GM12878 (cell line): ENCODE results near the gene OPN4. TPM values are rescaled to one million over a fixed set of nuclear protein-coding genes. Genes with fewer than 3 reads are reported as not detected.

Source experiments
- ATAC-seq: fragments of 200-7000 bp; cut with Tn5 transposase; 3 replicates; pipeline ENCODE4 v1.9.1; 2020; ENCODE audit warnings: mild to moderate bottlenecking, moderate library complexity
- BruUV-seq: library from RNA; stranded (reverse); fragments of 400-500 nt; replicated peaks from 2 replicates; lab custom pipeline; 2021; lab: Mats Ljungman, UMichigan
- CTCF ChIA-PET: fragments of 300-600 bp; sonication (Branson Sonifier 250); formaldehyde crosslinking; extraction: SDS; loops from one replicate; lab custom pipeline; 2021; ENCODE audit warnings: inconsistent platforms; lab: Yijun Ruan, JAX
- POLR2A ChIA-PET: fragments of 350-600 bp; formaldehyde crosslinking; extraction: SDS; loops from one replicate; lab custom pipeline; 2021; ENCODE audit warnings: inconsistent platforms; lab: Charles Lee
- RAD21 ChIA-PET: fragments of 300-600 bp; sonication (Branson Sonifier 250); formaldehyde crosslinking; loops from one replicate; lab custom pipeline; 2023; ENCODE audit warnings: antibody characterized with exemption; ENCODE audit not compliant: unreplicated experiment; lab: Charles Lee
- SMC1A ChIA-PET: fragments of 300-600 bp; sonication (Branson Sonifier 250); formaldehyde crosslinking; loops from one replicate; lab custom pipeline; 2023; ENCODE audit not compliant: unreplicated experiment, uncharacterized antibody; lab: Charles Lee
- DNase-seq: peaks from one replicate; pipeline ENCODE4 v3.0.0-alpha.2; 2011; ENCODE audit warnings: low read depth, low spot score
- FAIRE-seq: peaks from 3 replicates; lab custom pipeline; 2011; peaks lifted over from hg19 to GRCh38; lab: Jason Lieb, UNC
- H2AFZ ChIP-seq: 2 replicates; pipeline ENCODE4 v1.6.0; 2011; ENCODE audit warnings: low read depth, low read length, control low read depth; ENCODE audit not compliant: control insufficient read depth
- H3K27ac ChIP-seq: 2 replicates; pipeline ENCODE4 v1.5.1; 2011; ENCODE audit warnings: control low read depth; ENCODE audit not compliant: control insufficient read depth, insufficient read depth
- H3K27me3 ChIP-seq, 2 experiments: replicated peaks in 1 of 2; 2 replicates each; pipeline versions ENCODE4 v1.6.0 to v1.6.1; 2011; ENCODE audit warnings: low read length in 1 of 2; ENCODE audit not compliant: control insufficient read depth in 2 of 2, insufficient read depth in 2 of 2
- H3K36me3 ChIP-seq, 2 experiments: 2 replicates each; pipeline ENCODE4 v1.5.1; 2011; ENCODE audit warnings: low read length in 1 of 2; ENCODE audit not compliant: control insufficient read depth in 2 of 2, insufficient read depth in 2 of 2
- H3K4me1 ChIP-seq: 2 replicates; pipeline ENCODE4 v1.6.1; 2011; ENCODE audit warnings: mild to moderate bottlenecking, low read length, moderate library complexity, mixed read lengths; ENCODE audit not compliant: control insufficient read depth, insufficient read depth
- H3K4me2 ChIP-seq: 2 replicates; pipeline ENCODE4 v1.6.0; 2011; ENCODE audit warnings: control low read depth; ENCODE audit not compliant: control insufficient read depth, insufficient read depth
- H3K4me3 ChIP-seq: fragments of 200-600 bp; sonication (generic); 2 replicates; pipeline ENCODE4 v1.5.1; 2016
- H3K79me2 ChIP-seq: 2 replicates; pipeline ENCODE4 v1.6.0; 2011; ENCODE audit warnings: low read length; ENCODE audit not compliant: control insufficient read depth, insufficient read depth
- H3K9ac ChIP-seq: 2 replicates; pipeline ENCODE4 v1.8.0; 2011; ENCODE audit warnings: low read length, control low read depth, mixed read lengths; ENCODE audit not compliant: control insufficient read depth, insufficient read depth
- H3K9me3 ChIP-seq: replicated peaks from 3 replicates; pipeline ENCODE4 v1.5.1; 2011; ENCODE audit warnings: mild to moderate bottlenecking, low read length; ENCODE audit not compliant: control insufficient read depth, insufficient read depth
- H4K20me1 ChIP-seq: 2 replicates; pipeline ENCODE4 v1.6.0; 2011; ENCODE audit not compliant: control insufficient read depth, insufficient read depth
- NFIC ChIP-seq: IDR thresholded peaks from 2 replicates; pipeline ENCODE4 v1.6.1; 2012; ENCODE audit warnings: low read depth, mild to moderate bottlenecking, inconsistent platforms, low read length, moderate library complexity
- TAF1 ChIP-seq: IDR thresholded peaks from 2 replicates; pipeline ENCODE4 v1.6.1; 2011; ENCODE audit warnings: mild to moderate bottlenecking, low read depth, low read length, borderline replicate concordance
- WGBS: methylation state at CpG from one replicate; pipeline ENCODE4 v1.1.6; 2016; ENCODE audit warnings: low lambda C conversion rate; ENCODE audit not compliant: insufficient replicate concordance, insufficient coverage; ENCODE audit errors: missing lambda C conversion rate; 5-methylcytosine and 5-hydroxymethylcytosine counted together
- in situ Hi-C: fragments of 300-500 bp; cut with MboI; formaldehyde crosslinking; loops from 9 replicates; pipeline ENCODE4 v1.14.3; 2018; ENCODE audit warnings: mixed read lengths
- intact Hi-C: fragments of 100-400 bp; cut with micrococcal nuclease; formaldehyde crosslinking; loops from one replicate; pipeline ENCODE4 v1.14.2; 2022; ENCODE audit not compliant: unreplicated experiment
- polyA plus RNA-seq, 11 experiments: library from polyadenylated mRNA; depleted of rRNA in 4 of 11; unstranded in 6 of 11; stranded (reverse) in 5 of 11; fragments of >200 nt; fragmentation: Nextera tagmentation in 4 of 11; fragmentation: Illumina TruSeq in 1 of 11; extraction: Ambion mirVana in 4 of 11; extraction: Trizol in 1 of 11; gene quantifications; 1 replicate in 1 of 11; 2 replicates in 10 of 11; pipeline versions ENCODE4 v1.2.1 to v1.2.3, GENCODE V29; 2011 to 2016; ENCODE audit warnings: inconsistent platforms in 2 of 11, missing spikeins in 2 of 11, low read depth in 1 of 11
- total RNA-seq, 4 experiments: library from RNA; depleted of rRNA in 3 of 4; stranded (reverse); fragments of >200 nt in 3 of 4; fragmentation: Illumina TruSeq in 1 of 4; extraction: Trizol in 1 of 4; gene quantifications; 2 replicates each; pipeline versions ENCODE4 v1.2.1 to v1.2.3, GENCODE V29; 2013 to 2021

OPN4 gene
- total and polyA plus RNA-seq, 10 of the 15 experiments (the other 5 are each of a cell fraction or from before 2014, with no cell fraction given), result not detected

DNA sequence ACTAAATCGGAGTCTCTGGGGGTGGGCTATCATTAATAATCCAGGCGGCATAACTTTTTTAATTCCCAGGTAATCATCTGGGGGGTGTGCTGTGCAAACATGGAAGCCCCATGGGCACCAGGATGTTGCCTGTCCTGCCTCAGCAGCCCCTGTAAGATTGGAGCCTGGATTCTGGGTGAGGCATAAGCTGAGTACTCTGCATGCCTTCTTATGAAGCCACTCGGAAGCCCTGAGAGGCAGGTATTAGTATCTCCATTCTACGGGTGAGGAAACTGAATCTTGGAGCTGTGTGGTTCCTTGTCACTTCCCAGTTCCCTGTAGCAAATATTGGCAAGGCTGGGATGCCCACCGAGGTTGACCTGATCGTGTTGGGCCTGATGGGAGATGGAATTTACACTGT lies 7.4 kb upstream of the OPN4 start:
- FAIRE-seq (no peak), ATAC-seq (no peak), DNase-seq (no peak)
- Histone ChIP-seq H3K27me3 (no peaks in the 10 kb centered on the region; a peak in 1 of 4 replicates), H3K9me3 (no peaks in the 10 kb centered on the region), H3K79me2 (no peaks in the 10 kb centered on the region), H3K27ac (no peak overlapping the region), H3K4me3 (no peak overlapping the region), H3K4me2 (no peak overlapping the region), H2AFZ (no peak overlapping the region), H3K9ac (no peak overlapping the region), H4K20me1 (no peaks in the 10 kb centered on the region), H3K36me3 (no peaks in the 10 kb centered on the region), H3K4me1 (peaks cover 18% of the 10 kb centered on the region)
- ChIA-PET RAD21 (interaction anchor here (0.6 kb wide), 1 partner anchor 246 kb away, joined by 4 read pairs; no protein-coding TSS in a partner anchor), POLR2A (interaction anchor here (0.7 to 0.9 kb wide), 2 partner anchors 21 to 113 kb away, joined by 3 to 4 read pairs; no protein-coding TSS in a partner anchor), SMC1A (interaction anchor here (0.5 to 1.6 kb wide), 3 partner anchors 9 to 260 kb away, joined by 3 to 4 read pairs (median 3); no protein-coding TSS in a partner anchor), CTCF (interaction anchor here (0.8 kb wide), 1 partner anchor 9 kb away, joined by 3 read pairs; no protein-coding TSS in a partner anchor)
- intact Hi-C loops (no loop called here), in situ Hi-C loops (no loop called here)
- 54% methylated on average over 6 of the region's 6 CpGs for WGBS
- no TSS peak for BruUV-seq
- TF ChIP-seq TAF1, result no peak

DNA sequence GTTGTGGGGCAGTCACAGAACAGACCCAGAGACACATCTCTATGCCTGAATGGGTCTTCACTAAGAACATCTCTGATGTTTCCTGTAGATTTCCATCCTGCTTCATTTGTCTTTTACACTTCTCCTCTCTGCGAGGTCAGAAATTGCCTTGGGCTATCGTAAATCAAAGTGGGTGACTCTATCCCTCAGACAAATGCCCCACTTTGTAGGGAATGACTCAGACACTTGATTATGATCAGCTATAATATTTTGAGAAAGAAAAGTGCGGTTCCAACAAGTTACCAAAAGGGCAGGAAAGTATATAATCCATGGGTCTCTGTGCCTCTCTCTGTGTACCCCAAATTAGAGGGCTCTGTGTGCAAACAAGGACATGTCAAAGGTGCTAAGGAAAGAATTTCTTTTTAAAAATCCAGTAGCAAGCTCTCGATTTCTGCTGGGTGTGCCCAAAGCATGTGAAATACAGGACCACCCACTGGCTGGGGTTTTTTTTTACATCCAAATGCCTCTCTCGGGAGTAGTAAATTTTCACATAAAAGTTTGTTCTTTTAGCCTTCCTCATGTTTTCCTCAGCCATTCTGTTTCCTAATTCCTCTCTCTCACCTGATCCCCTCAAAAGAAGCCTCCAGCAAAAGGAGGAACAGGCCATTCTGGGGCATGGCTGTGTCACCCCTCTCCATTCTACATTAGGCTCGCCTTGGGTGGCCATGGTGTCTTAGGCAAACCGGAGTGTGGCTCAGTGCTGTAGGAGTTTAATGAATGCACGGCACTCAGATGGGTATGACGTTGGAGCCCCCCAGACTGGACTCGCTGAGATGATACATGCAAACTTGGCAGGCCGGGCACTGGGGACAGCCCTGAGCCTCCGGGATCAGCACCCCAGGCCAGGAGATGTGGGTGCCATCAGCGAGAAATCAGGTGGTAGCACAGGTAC lies 6.3 kb upstream of the OPN4 start:
- no peak for TF ChIP-seq NFIC
- in situ Hi-C loops, result no loop called here
- Histone ChIP-seq H3K79me2 (no peaks in the 10 kb centered on the region), H3K4me2 (no peak overlapping the region), H3K27ac (no peak overlapping the region), H3K36me3 (no peaks in the 10 kb centered on the region), H3K9me3 (no peaks in the 10 kb centered on the region), H3K4me3 (no peak overlapping the region), H3K9ac (no peak overlapping the region), H3K27me3 (no peaks in the 10 kb centered on the region; a peak in 1 of 4 replicates), H2AFZ (no peak overlapping the region), H4K20me1 (no peaks in the 10 kb centered on the region), H3K4me1 (peaks cover 13% of the 10 kb centered on the region)
- no TSS peak for BruUV-seq
- DNase-seq, result no peak
- ATAC-seq, result no peak
- 51% methylated on average over 13 of the region's 13 CpGs for WGBS
- no peak for FAIRE-seq
- RAD21 ChIA-PET, result no interaction called here
- CTCF ChIA-PET, result no interaction called here
- SMC1A ChIA-PET, result no interaction called here
- POLR2A ChIA-PET, result interaction anchor here (0.7 kb wide), 1 partner anchor 28 kb away, joined by 6 read pairs; no protein-coding TSS in a partner anchor
- intact Hi-C loops, result no loop called here
